GM19397 (cell line): Measurements from ENCODE around the gene AMPH.
"Not testable (repeated sequence)": the region's sequence is repeated elsewhere in the genome, so short reads cannot be mapped to it uniquely, and the experiment has no call there.

Experiments used
- ATAC-seq: cut with Tn5 transposase; IDR thresholded peaks from one replicate; pipeline ENCODE4 v1.9.1; 2021; ENCODE audit warnings: mild to moderate bottlenecking, moderate library complexity; ENCODE audit not compliant: unreplicated experiment

AMPH gene

GRCh38 chr7:38398725-38399321, 232.3 kb downstream of the AMPH start:
- ATAC-seq: no peak

GRCh38 chr7:38396852-38397251, 234.3 kb downstream of the AMPH start:
- ATAC-seq: no peak

- not testable (repeated sequence) for ATAC-seq
Observed at GRCh38 chr7:38395921-38396552, 235.1 kb downstream of the AMPH start.

GRCh38 chr7:38394660-38395059, 236.5 kb downstream of the AMPH start:
- no peak for ATAC-seq

DNA sequence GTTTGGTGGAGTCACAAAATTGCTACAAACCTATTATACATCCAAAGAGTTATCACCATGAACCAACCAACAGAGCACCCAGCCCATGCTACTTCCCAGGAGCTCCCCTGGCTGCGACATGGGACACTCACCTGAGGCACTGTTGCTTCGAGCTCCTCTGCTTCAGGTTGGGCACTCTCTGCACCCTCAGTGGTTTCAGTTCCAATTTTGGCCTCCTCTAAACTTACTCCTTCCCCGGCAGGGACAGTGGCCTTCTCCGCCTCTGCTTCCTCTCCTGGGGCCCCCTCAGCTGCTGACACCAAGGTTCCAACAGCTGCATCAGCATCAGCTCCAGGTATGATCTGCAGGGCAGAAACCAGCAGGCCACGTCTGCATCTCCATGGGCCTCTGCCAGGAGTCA, 237.3 kb downstream of the AMPH start:
- ATAC-seq: peak; percentile 47

DNA sequence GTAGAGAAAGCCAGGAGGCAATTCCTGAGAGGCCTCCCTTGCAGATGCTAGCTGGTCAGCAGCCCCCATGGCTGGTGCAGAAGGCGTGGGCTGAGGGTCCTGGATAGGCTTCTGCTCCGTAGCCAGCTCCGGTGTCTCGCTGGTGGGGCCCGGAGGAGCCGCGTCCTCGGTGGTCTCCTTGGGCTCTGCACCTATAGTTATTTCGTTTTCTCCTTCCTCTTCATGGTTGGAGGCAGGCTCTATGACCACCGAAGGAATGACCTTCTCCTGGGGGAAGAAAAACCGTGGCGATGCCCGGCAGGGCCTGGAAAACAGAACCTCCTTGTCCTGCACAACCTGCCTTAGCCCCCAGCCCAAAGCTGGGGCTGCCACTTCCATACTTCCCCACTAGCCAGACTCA, 239.4 kb downstream of the AMPH start:
- no peak for ATAC-seq

- no peak for ATAC-seq
Observed at GRCh38 chr7:38385682-38386081, 245.5 kb downstream of the AMPH start.

DNA sequence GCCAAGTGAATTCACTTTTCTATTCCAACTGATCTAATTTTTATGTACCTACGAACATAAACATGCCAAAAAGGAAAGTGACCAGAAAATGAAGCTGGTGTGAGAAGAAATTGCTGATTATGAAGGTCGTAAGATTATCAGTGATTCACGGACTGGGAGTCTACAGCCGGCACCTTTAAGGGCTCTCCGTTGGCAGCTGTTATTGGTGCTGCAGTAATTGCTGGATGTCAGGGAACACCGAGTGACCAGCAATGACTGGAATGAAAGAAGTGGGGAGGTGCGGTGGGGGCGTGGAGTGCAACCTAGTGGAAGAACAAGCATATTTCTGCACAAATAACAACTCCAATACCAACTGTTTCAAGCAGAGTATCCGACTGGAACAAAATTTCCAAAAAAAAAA, 247.9 kb downstream of the AMPH start:
- ATAC-seq: no peak

DNA sequence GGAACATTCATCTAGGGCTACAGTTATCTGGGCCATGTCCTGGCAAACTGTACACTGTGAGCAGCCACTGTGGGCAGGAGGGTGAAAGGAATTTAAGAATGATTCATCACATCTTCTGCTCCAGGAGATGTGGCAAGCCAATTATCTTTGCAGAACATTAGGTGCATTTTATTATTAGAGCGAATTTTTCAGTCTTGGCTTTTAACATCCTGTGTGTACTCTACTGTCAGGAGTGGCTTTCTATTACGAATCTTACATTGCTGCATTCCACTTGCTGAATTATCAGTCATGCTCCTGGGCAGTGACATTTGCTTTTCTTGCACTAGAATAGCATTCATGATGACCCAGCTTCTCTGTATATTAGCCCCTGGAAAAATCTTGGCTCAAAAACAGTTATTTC, 248.5 kb downstream of the AMPH start:
- ATAC-seq: no peak

DNA sequence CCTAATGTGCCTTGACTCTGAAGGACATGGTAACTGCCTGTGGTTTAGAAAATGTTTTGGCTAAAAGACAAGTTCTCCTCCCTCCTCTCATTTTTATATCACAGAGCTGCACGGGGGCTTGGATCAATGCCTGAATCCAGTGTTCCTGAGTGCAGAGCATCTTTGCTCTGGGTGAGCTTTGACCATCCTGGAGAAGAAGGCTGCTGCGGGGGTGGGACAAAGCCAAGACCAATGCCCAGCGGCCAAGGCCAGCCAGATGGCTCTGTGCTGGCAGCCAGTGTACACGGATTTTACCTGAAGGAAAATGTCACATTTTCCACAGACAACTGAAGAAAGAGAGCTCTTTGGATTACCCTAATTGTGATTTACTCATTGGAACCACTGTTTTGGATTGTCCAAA, 255.7 kb downstream of the AMPH start:
- ATAC-seq: no peak

- ATAC-seq: no peak
Observed at GRCh38 chr7:38374507-38374906, 256.7 kb downstream of the AMPH start.

GRCh38 chr7:38373155-38373554, 258.0 kb downstream of the AMPH start:
- no peak for ATAC-seq

DNA sequence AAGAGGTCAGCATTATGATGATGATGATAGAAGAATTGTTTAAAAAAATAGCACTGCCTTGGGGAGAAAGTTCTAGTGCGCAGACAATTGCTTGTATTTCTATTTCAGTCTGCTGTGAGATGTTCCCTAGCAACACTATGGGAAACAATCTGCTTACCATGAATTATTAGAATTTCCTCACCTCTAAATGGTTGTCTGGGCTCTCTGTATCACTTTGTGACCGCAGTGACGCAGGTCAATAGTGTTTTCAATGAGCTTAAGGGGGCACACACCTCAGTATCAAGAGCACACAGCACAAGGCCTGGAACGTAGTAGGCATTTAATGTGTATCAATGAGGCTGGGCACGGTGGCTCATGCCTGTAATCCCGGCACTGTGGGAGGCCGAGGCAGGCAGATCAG, 258.9 kb downstream of the AMPH start:
- ATAC-seq: no peak

DNA sequence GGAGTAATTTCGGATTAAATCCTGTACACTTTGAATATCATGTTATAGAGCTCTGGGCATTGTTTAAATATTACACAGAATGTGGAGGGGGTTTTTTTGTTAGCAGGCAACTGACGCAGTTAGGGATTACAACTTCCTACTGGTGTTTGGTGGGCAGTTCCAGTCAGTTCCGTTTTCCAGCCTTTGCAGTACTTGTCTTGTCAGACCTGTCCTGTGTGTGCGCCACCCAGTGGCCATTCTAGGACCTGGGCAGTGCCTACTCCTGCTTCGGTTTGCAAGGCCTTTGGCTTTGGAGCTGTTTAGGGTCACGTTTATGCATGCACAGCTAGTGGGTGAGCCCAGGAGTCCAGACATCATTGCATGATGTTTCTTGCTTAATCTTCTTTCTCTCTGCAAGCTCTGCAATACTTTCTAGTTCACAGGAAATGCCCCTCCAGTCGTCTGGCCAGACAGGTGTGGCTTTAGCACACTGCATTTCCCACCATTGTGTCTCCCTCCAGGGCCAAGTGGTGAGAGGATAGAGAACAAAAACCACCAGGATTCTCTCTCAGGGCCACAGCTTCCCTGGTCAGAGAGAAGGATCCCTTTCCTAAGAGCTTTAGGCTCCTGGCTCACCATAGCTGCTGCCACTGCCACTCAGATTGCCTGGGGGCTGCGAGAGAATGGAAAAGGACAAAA, 261.2 kb downstream of the AMPH start:
- ATAC-seq: peak; percentile 55

DNA sequence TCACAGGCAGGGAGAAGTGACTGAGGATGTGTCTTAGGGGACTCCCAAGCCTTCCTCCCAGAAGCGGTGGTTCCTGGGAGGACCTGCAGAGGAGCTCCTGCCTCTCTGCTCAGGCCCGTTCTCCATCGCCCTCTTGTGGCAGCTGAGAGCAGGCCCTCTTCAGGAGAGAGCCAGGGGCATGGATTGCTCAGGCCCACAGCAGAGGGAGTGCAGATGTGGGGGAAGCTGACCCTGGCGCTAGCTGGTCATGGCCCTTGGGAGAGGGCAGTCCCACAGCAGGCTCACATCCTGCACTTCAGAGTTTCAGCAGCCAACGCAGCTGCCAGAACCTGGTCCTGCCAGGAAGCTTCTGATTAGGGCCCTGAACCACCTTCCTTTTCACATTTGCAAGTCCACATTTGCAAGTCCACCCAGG, 263.0 kb downstream of the AMPH start:
- no peak for ATAC-seq

GRCh38 chr7:38367301-38367890, 263.8 kb downstream of the AMPH start:
- peak; percentile 53 for ATAC-seq

GRCh38 chr7:38363379-38363778, 267.8 kb downstream of the AMPH start:
- ATAC-seq: not testable (repeated sequence)

- peak; percentile 37 for ATAC-seq
Observed at GRCh38 chr7:38362611-38363237, 268.4 kb downstream of the AMPH start.

- no peak for ATAC-seq
Observed at GRCh38 chr7:38360776-38361175, 270.4 kb downstream of the AMPH start.

DNA sequence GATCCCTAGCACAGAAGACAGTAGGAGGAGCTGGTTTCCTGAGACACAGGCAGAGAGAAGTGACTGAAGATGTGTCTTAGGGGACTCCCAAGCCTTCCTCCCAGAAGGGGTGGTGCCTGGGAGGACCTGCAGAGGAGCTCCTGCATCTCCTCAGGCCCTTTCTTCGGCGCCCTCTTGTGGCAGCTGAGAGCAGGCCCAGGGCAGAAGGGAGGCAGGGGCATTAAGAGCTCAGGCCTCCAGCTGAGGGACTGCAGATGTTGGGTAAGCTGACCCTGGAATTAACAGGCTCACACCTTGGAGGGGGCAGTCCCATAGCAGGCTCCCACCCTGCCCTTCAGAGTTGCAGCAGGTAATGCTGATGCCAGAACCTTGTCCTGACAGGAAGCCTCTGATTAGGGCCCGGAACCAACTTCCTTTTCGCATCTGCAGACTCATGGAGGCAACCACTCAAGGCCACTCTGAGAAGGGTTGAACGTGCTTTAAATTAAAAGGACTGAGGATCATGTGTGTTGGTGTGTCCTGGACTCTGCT, 272.0 kb downstream of the AMPH start:
- ATAC-seq: peak; percentile 75

DNA sequence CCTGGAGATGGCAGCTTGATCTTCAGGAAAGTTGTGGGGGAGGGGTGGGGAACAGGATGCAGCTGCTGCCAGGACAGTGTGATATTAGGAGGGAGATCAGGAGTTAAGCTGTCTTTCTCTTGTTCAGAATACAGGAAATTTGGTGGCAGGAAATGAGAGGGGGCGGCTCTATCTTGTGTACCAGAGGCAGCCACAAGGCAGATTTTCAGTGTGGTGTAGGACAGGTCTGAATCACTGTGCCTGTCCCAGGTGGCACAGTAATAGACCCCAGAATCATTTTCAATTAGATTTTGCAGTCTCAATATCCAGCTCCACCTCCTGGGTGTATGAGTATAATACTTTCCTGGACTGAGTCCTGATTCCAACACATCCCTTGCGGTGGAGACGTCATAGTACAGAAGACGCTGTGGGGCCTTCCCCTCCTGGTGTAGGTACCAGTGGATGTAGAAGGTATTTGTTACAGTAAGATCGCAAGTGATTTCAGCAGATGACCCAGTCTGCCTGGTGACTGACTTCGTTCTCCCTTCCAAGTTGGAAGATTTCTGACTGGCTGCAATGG, 272.8 kb downstream of the AMPH start:
- ATAC-seq: not testable (repeated sequence)
